H1 (cell line): ENCODE results near the gene SIGLECL1. TPM values are rescaled to one million over a fixed set of nuclear protein-coding genes. Genes with fewer than 3 reads are reported as not detected.

Source experiments
- CTCF ChIA-PET: fragments of 300-600 bp; sonication (Branson Sonifier 250); formaldehyde crosslinking; loops from one replicate; lab custom pipeline; 2021; ENCODE audit not compliant: partially characterized antibody; lab: Charles Lee
- POLR2A ChIA-PET: fragments of 300-600 bp; sonication (Branson Sonifier 250); formaldehyde crosslinking; loops from one replicate; lab custom pipeline; 2021; ENCODE audit warnings: inconsistent platforms; ENCODE audit not compliant: partially characterized antibody; lab: Charles Lee
- DNase-seq, 2 experiments: peaks; one replicate each; pipeline versions ENCODE4 v3.0.0 to v3.0.0-alpha.2; 2010 to 2022; ENCODE audit warnings: low spot score in 2 of 2, low read depth in 1 of 2, mixed read lengths in 1 of 2
- FAIRE-seq: peaks from 2 replicates; lab custom pipeline; 2011; peaks lifted over from hg19 to GRCh38; lab: Jason Lieb, UNC
- H2AFZ ChIP-seq: 2 replicates; pipeline ENCODE4 v1.8.1; 2012; ENCODE audit warnings: low read length, inconsistent platforms
- H2AK5ac ChIP-seq: 2 replicates; pipeline ENCODE4 v1.6.1; 2013; ENCODE audit warnings: low read depth, low read length
- H2BK120ac ChIP-seq: replicated peaks from 2 replicates; pipeline ENCODE3; 2013; ENCODE audit warnings: low read depth, low read length, inconsistent platforms
- H2BK12ac ChIP-seq: 2 replicates; pipeline ENCODE4 v1.6.1; 2013; ENCODE audit warnings: low read depth, low read length
- H2BK15ac ChIP-seq: 2 replicates; pipeline ENCODE4 v1.6.1; 2013; ENCODE audit warnings: low read length
- H2BK20ac ChIP-seq: 2 replicates; pipeline ENCODE4 v1.6.1; 2013; ENCODE audit warnings: low read length
- H2BK5ac ChIP-seq: 2 replicates; pipeline ENCODE4 v1.6.1; 2013; ENCODE audit warnings: low read depth, low read length
- H3K14ac ChIP-seq: 2 replicates; pipeline ENCODE4 v1.6.1; 2013; ENCODE audit warnings: inconsistent platforms; ENCODE audit not compliant: insufficient read length
- H3K18ac ChIP-seq: 2 replicates; pipeline ENCODE4 v1.6.1; 2013; ENCODE audit warnings: low read length; ENCODE audit errors: extremely low read depth
- H3K23ac ChIP-seq: 2 replicates; pipeline ENCODE4 v1.6.1; 2013; ENCODE audit warnings: inconsistent platforms; ENCODE audit not compliant: insufficient read length
- H3K23me2 ChIP-seq: 2 replicates; pipeline ENCODE4 v1.6.1; 2013; ENCODE audit warnings: low read depth, low read length
- H3K27ac ChIP-seq: 2 replicates; pipeline ENCODE4 v1.6.1; 2011; ENCODE audit warnings: low read depth, low read length, inconsistent platforms
- H3K27me3 ChIP-seq, 4 experiments: replicated peaks in 1 of 4; 1 replicate in 1 of 4; 2 replicates in 3 of 4; pipeline versions ENCODE4 v1.6.1 to v1.8.1; 2011 to 2013; ENCODE audit warnings: low read length in 3 of 4, mild to moderate bottlenecking in 3 of 4, inconsistent platforms in 2 of 4, mixed read lengths in 2 of 4, moderate library complexity in 1 of 4; ENCODE audit not compliant: control insufficient read depth in 3 of 4, insufficient read depth in 3 of 4; ENCODE audit errors: extremely low read depth in 1 of 4
- H3K36me3 ChIP-seq, 4 experiments: 2 replicates each; pipeline versions ENCODE4 v1.6.1 to v1.8.1; 2011 to 2013; ENCODE audit warnings: mild to moderate bottlenecking in 4 of 4, low read length in 3 of 4, moderate library complexity in 2 of 4, control low read depth in 1 of 4, inconsistent platforms in 1 of 4; ENCODE audit not compliant: insufficient read depth in 4 of 4, control insufficient read depth in 2 of 4
- H3K4ac ChIP-seq: replicated peaks from 2 replicates; pipeline ENCODE3; 2013; ENCODE audit warnings: low read length, low read depth, mixed read lengths, inconsistent platforms; ENCODE audit not compliant: insufficient read length
- H3K4me1 ChIP-seq, 4 experiments: replicated peaks in 1 of 4; 1 replicate in 1 of 4; 2 replicates in 3 of 4; pipeline versions ENCODE4 v1.6.1 to v1.8.1; 2011 to 2013; ENCODE audit warnings: low read length in 3 of 4, inconsistent platforms in 2 of 4, mixed read lengths in 1 of 4; ENCODE audit not compliant: insufficient read depth in 4 of 4, control insufficient read depth in 3 of 4
- H3K4me2 ChIP-seq, 2 experiments: 2 replicates each; pipeline versions ENCODE4 v1.6.1 to v1.8.1; 2011 to 2013; ENCODE audit warnings: low read depth in 2 of 2, low read length in 2 of 2, control low read depth in 1 of 2, inconsistent platforms in 1 of 2, mild to moderate bottlenecking in 1 of 2; ENCODE audit not compliant: insufficient read depth in 1 of 2
- H3K4me3 ChIP-seq, 4 experiments: fragments of 200-600, 300-600 bp in 1 of 4; sonication (generic), shearing (Covaris generic), sonication (Bioruptor Twin) in 1 of 4; 2 replicates each; pipeline versions ENCODE4 v1.5.1 to v1.8.1; 2011 to 2016; ENCODE audit warnings: low read length in 4 of 4, low read depth in 3 of 4, control low read depth in 2 of 4, inconsistent platforms in 2 of 4, mild to moderate bottlenecking in 2 of 4, mixed read lengths in 1 of 4, moderate library complexity in 1 of 4; ENCODE audit not compliant: insufficient read depth in 2 of 4; ENCODE audit errors: extremely low read depth in 1 of 4
- H3K56ac ChIP-seq: replicated peaks from 2 replicates; pipeline ENCODE3; 2013; ENCODE audit warnings: low read depth, mild to moderate bottlenecking, mixed read lengths, low read length, inconsistent platforms; ENCODE audit not compliant: insufficient read length
- H3K79me1 ChIP-seq: 2 replicates; pipeline ENCODE4 v1.6.1; 2013; ENCODE audit warnings: low read depth, low read length, control low read depth
- H3K79me2 ChIP-seq, 2 experiments: 2 replicates each; pipeline versions ENCODE4 v1.6.1 to v1.8.1; 2012 to 2013; ENCODE audit warnings: low read length in 2 of 2, mild to moderate bottlenecking in 2 of 2, inconsistent platforms in 1 of 2; ENCODE audit not compliant: insufficient read depth in 2 of 2, control insufficient read depth in 1 of 2
- H3K9ac ChIP-seq, 4 experiments: replicated peaks in 1 of 4; 1 replicate in 1 of 4; 2 replicates in 3 of 4; pipeline versions ENCODE4 v1.6.1 to v1.8.1; 2011 to 2013; ENCODE audit warnings: low read depth in 3 of 4, low read length in 3 of 4, control low read depth in 2 of 4, mild to moderate bottlenecking in 2 of 4, moderate library complexity in 2 of 4, inconsistent platforms in 1 of 4; ENCODE audit errors: extremely low read depth in 1 of 4
- H3K9me3 ChIP-seq, 2 experiments: 2 replicates each; pipeline versions ENCODE4 v1.6.1 to v1.8.1; 2012 to 2013; ENCODE audit warnings: mild to moderate bottlenecking in 2 of 2, moderate library complexity in 2 of 2, control low read depth in 1 of 2, inconsistent platforms in 1 of 2, low read depth in 1 of 2, low read length in 1 of 2, mixed read lengths in 1 of 2; ENCODE audit not compliant: insufficient read depth in 2 of 2
- H4K20me1 ChIP-seq, 2 experiments: replicated peaks in 1 of 2; 2 replicates each; pipeline versions ENCODE3 to v1.8.1; 2011 to 2013; ENCODE audit warnings: inconsistent platforms in 2 of 2, low read length in 2 of 2, mild to moderate bottlenecking in 1 of 2; ENCODE audit not compliant: insufficient read depth in 2 of 2, control insufficient read depth in 1 of 2
- H4K5ac ChIP-seq: 2 replicates; pipeline ENCODE4 v1.6.1; 2013; ENCODE audit warnings: low read length, low read depth, mixed read lengths, inconsistent platforms; ENCODE audit not compliant: insufficient read length
- H4K8ac ChIP-seq: 2 replicates; pipeline ENCODE4 v1.8.0; 2013; ENCODE audit warnings: mild to moderate bottlenecking, moderate library complexity, low read length, inconsistent platforms; ENCODE audit not compliant: insufficient read depth; ENCODE audit errors: extremely low read depth
- H4K91ac ChIP-seq: replicated peaks from 2 replicates; pipeline ENCODE3; 2013; ENCODE audit warnings: low read length, mixed read lengths, inconsistent platforms; ENCODE audit not compliant: insufficient read length
- CHD2 ChIP-seq: IDR thresholded peaks from 2 replicates; pipeline ENCODE4 v1.6.1; 2012; ENCODE audit warnings: low read length, improper control_type of control experiment
- E2F6 ChIP-seq: IDR thresholded peaks from 2 replicates; pipeline ENCODE4 v1.6.1; 2012; ENCODE audit warnings: inconsistent platforms
- SIRT6 ChIP-seq: IDR thresholded peaks from one replicate; pipeline ENCODE4 v1.7.1; 2012; ENCODE audit warnings: low read length, inconsistent platforms
- YY1 ChIP-seq: IDR thresholded peaks from 2 replicates; pipeline ENCODE4 v1.6.1; 2011; ENCODE audit warnings: low read depth, mild to moderate bottlenecking, low read length
- WGBS, 2 experiments: shearing (Covaris generic) in 1 of 2; methylation state at CpG; one replicate each; pipeline versions ENCODE4 v1.1.6 to v1.1.7; 2013 to 2015; ENCODE audit warnings: low lambda C conversion rate in 2 of 2, mixed read lengths in 2 of 2, inconsistent platforms in 1 of 2, low coverage in 1 of 2, missing lambda C conversion rate in 1 of 2; ENCODE audit not compliant: insufficient replicate concordance in 2 of 2, insufficient coverage in 1 of 2, insufficient read length in 1 of 2; ENCODE audit errors: extremely low coverage in 1 of 2, missing lambda C conversion rate in 1 of 2; 5-methylcytosine and 5-hydroxymethylcytosine counted together
- polyA plus RNA-seq, 7 experiments: library from polyadenylated mRNA; depleted of rRNA in 3 of 7; stranded (reverse) in 5 of 7; unstranded in 2 of 7; fragments of >200 nt in 5 of 7; fragments of 200-250 nt in 2 of 7; gene quantifications; 1 replicate in 5 of 7; 2 replicates in 1 of 7; 4 replicates in 1 of 7; pipeline versions ENCODE4 v1.2.1 to v1.2.3, GENCODE V29; 2011 to 2013; ENCODE audit warnings: missing spikeins in 2 of 7, mixed read lengths in 2 of 7
- total RNA-seq: library from RNA; stranded (reverse); fragmentation: NEBNext Ultra II Directional; extraction: Animal tissue kit (Norgen Biotek cat#: 25700); gene quantifications from 2 replicates; pipeline ENCODE4 v1.2.1, GENCODE V29; 2021

Gene SIGLECL1
- total and polyA plus RNA-seq, 2 of the 8 experiments (the other 6 are each of a cell fraction or from before 2014, with no cell fraction given): not detected

- H2BK20ac ChIP-seq: no peak overlapping the region
- no peak overlapping the region for H2AK5ac ChIP-seq
- H3K4ac ChIP-seq: no peak overlapping the region
- no peak for DNase-seq
- no peak for FAIRE-seq
- no peak overlapping the region for H3K4me2 ChIP-seq
- ChIA-PET POLR2A (no interaction called here), CTCF (interaction anchor here (1.2 kb wide), 1 partner anchor 49 kb away, joined by 3 read pairs; no protein-coding TSS in a partner anchor)
- no peaks in the 10 kb centered on the region for H3K36me3 ChIP-seq
- no peak overlapping the region for H3K14ac ChIP-seq
- H3K79me1 ChIP-seq: no peaks in the 10 kb centered on the region
- H3K27me3 ChIP-seq: no peaks in the 10 kb centered on the region; a peak in 1 of 7 replicates
- H4K20me1 ChIP-seq: no peaks in the 10 kb centered on the region
- no peak overlapping the region for H3K4me3 ChIP-seq
- no peak overlapping the region for H3K56ac ChIP-seq
- 83% methylated on average over 2 of the region's 2 CpGs; no CpG with 5 or more reads in 1 of the 2 experiments for WGBS, 2 experiments
- no peak overlapping the region for H4K5ac ChIP-seq
- no peaks in the 10 kb centered on the region for H3K79me2 ChIP-seq
- no peak overlapping the region for H3K18ac ChIP-seq
- no peak overlapping the region for H2BK12ac ChIP-seq
- H2BK15ac ChIP-seq: no peak overlapping the region
- no peak overlapping the region for H3K27ac ChIP-seq
- H2BK120ac ChIP-seq: no peak overlapping the region
- H3K23me2 ChIP-seq: no peaks in the 10 kb centered on the region
- no peak overlapping the region for H4K8ac ChIP-seq
- H2BK5ac ChIP-seq: no peak overlapping the region
- no peaks in the 10 kb centered on the region for H3K4me1 ChIP-seq
- peaks cover 0 to 8% of the 10 kb centered on the region in 2 experiments; a peak in 2 of 4 replicates for H3K9me3 ChIP-seq
- H3K23ac ChIP-seq: no peak overlapping the region
- H3K9ac ChIP-seq: no peak overlapping the region
- H4K91ac ChIP-seq: no peak overlapping the region
- H2AFZ ChIP-seq: no peak overlapping the region
- no peak for TF ChIP-seq SIRT6
- TF ChIP-seq E2F6: no peak
- TF ChIP-seq CHD2: no peak
- TF ChIP-seq YY1: no peak
Observed at GRCh38 chr19:51207747-51208146, 43.1 kb upstream of the SIGLECL1 start.
